Fibroblast of mammary gland (primary cell): Measurements from ENCODE around the gene KIF21A.

Experiments used
- DNase-seq: peaks from one replicate; pipeline ENCODE4 v3.0.0-alpha.2; 2010; ENCODE audit warnings: low read depth
- H3K4me3 ChIP-seq: 2 replicates; pipeline ENCODE4 v1.5.1; 2011; ENCODE audit warnings: low read depth, mild to moderate bottlenecking, low read length, moderate library complexity; ENCODE audit not compliant: control insufficient read depth
- CTCF ChIP-seq: conservative IDR thresholded peaks from 2 replicates; pipeline ENCODE4 v1.5.1; 2011; ENCODE audit warnings: low read depth, low read length, inconsistent platforms; ENCODE audit not compliant: control insufficient read depth, insufficient read depth

KIF21A gene

GRCh38 chr12:39375206-39375808 is 67.6 kb downstream of the KIF21A start:
- no peak for TF ChIP-seq CTCF
- no peak for DNase-seq
- no peak overlapping the region for H3K4me3 ChIP-seq

GRCh38 chr12:39372929-39373328 is 70.0 kb downstream of the KIF21A start:
- no peak for DNase-seq
- H3K4me3 ChIP-seq, result no peak overlapping the region
- no peak for TF ChIP-seq CTCF

GRCh38 chr12:39372204-39372925 is 70.6 kb downstream of the KIF21A start:
- no peak for TF ChIP-seq CTCF

GRCh38 chr12:39369756-39370155 is 73.2 kb downstream of the KIF21A start:
- DNase-seq, result no peak
- H3K4me3 ChIP-seq, result no peak overlapping the region
- TF ChIP-seq CTCF, result no peak

More at GRCh38 chr12:39372204-39372925, 70.6 kb downstream of the KIF21A start:
- H3K4me3 ChIP-seq, result no peak overlapping the region
- DNase-seq, result no peak

GRCh38 chr12:39368891-39369290 is 74.0 kb downstream of the KIF21A start:
- H3K4me3 ChIP-seq, result no peak overlapping the region
- TF ChIP-seq CTCF, result no peak
- DNase-seq, result no peak

- no peak overlapping the region for H3K4me3 ChIP-seq
- no peak for TF ChIP-seq CTCF
- DNase-seq, result peak; percentile 38
Observed at GRCh38 chr12:39368096-39368495, 74.8 kb downstream of the KIF21A start.

- no peak overlapping the region for H3K4me3 ChIP-seq
- TF ChIP-seq CTCF, result no peak
- DNase-seq, result no peak
Observed at GRCh38 chr12:39367494-39367893, 75.4 kb downstream of the KIF21A start.
